Esophagus muscularis mucosa (tissue), 4 donors: ENCODE measurements around the gene CELF2.

ENCODE experiments used
- EP300 ChIP-seq: sonication (generic); formaldehyde crosslinking; IDR thresholded peaks from one replicate; pipeline ENCODE4 v1.6.1; 2017; ENCODE audit warnings: antibody characterized with exemption
- POLR2A ChIP-seq: fragments of 450-650 bp; IDR thresholded peaks from one replicate; pipeline ENCODE4 v1.6.1; 2017; ENCODE audit warnings: antibody characterized with exemption, moderate library complexity, mild to moderate bottlenecking, low read depth
- POLR2AphosphoS5 ChIP-seq, 2 donors: sonication (generic); formaldehyde crosslinking; IDR thresholded peaks; one replicate each; pipeline ENCODE4 v1.6.1; 2017; ENCODE audit warnings: antibody characterized with exemption in 2 of 2
- TF ChIP-seq, protein P1 (sequence below), 3 experiments: fragments of 200-600 bp in 2 of 3; fragments of 450-650 bp in 1 of 3; sonication (generic) in 2 of 3; IDR thresholded peaks; one replicate each; pipeline ENCODE4 v1.5.1; 2017 to 2019; ENCODE audit warnings: antibody characterized with exemption in 3 of 3, mild to moderate bottlenecking in 2 of 3, moderate library complexity in 1 of 3

DNA sequence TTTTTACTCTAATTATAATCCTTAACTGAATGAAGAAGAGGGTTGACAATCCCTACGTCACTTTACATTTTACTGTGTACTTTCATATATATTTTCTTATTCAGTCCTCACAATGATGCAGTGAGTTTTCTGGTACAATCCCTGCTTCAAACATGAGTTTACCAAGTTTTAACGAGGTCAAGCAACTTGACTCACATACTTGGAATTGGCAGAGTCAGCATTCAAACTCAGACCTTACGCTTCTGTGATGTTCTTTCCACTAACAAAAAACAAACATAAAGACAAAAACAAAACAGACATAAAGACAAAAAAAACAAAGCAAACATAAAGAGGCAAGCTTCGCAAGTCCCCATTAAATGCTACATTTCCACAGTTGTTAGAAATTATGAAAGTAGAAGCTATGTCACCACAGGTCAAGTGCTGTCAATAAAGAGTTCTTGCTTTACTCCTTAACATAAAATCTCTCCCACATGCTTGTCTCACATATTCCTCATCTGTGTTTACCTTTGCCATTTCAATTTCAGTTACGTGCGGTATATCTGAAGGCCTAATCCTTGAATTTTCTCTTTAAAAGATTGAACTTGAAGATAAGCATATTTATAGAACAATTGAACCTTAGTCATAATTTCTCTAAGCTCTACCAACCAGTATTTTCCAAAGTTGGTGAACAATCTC is 217.3 kb downstream of the CELF2 start:
- TF ChIP-seq, protein P1, sequence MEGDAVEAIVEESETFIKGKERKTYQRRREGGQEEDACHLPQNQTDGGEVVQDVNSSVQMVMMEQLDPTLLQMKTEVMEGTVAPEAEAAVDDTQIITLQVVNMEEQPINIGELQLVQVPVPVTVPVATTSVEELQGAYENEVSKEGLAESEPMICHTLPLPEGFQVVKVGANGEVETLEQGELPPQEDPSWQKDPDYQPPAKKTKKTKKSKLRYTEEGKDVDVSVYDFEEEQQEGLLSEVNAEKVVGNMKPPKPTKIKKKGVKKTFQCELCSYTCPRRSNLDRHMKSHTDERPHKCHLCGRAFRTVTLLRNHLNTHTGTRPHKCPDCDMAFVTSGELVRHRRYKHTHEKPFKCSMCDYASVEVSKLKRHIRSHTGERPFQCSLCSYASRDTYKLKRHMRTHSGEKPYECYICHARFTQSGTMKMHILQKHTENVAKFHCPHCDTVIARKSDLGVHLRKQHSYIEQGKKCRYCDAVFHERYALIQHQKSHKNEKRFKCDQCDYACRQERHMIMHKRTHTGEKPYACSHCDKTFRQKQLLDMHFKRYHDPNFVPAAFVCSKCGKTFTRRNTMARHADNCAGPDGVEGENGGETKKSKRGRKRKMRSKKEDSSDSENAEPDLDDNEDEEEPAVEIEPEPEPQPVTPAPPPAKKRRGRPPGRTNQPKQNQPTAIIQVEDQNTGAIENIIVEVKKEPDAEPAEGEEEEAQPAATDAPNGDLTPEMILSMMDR (IDR thresholded peaks at IDR 0.05) = no peak
- no peak for TF ChIP-seq POLR2A
- no peak for TF ChIP-seq EP300
- no peak for TF ChIP-seq POLR2AphosphoS5 (IDR thresholded peaks at IDR 0.05)
